Measurements from ENCODE around the gene TMEM40.

The TMEM40 gene

GRCh38 chr3:12775226-12775625, 16.2 kb upstream of the TMEM40 start:
- DNase-seq: no peak

- DNase-seq: no peak
Observed at GRCh38 chr3:12774619-12775018, 15.6 kb upstream of the TMEM40 start.

GRCh38 chr3:12773710-12774086, 14.6 kb upstream of the TMEM40 start:
- no peak for DNase-seq

- DNase-seq: no peak
Observed at GRCh38 chr3:12773030-12773709, 14.1 kb upstream of the TMEM40 start.

- no peak for DNase-seq
Observed at GRCh38 chr3:12772462-12772861, 13.4 kb upstream of the TMEM40 start.

GRCh38 chr3:12771236-12771635, 12.2 kb upstream of the TMEM40 start:
- no peak for DNase-seq

GRCh38 chr3:12769761-12770160, 10.7 kb upstream of the TMEM40 start:
- no peak for DNase-seq

- no peak for DNase-seq
Observed at GRCh38 chr3:12768579-12769527, 9.8 kb upstream of the TMEM40 start.

GRCh38 chr3:12766541-12766940, 7.5 kb upstream of the TMEM40 start:
- DNase-seq: no peak

- DNase-seq: no peak
Observed at GRCh38 chr3:12764171-12764776, 5.2 kb upstream of the TMEM40 start.

- DNase-seq: no peak
Observed at GRCh38 chr3:12759693-12760565, 870 bp upstream of the TMEM40 start.

GRCh38 chr3:12758025-12758781, 856 bp downstream of the TMEM40 start:
- no peak for DNase-seq

GRCh38 chr3:12756635-12757034, 2.4 kb downstream of the TMEM40 start:
- no peak for DNase-seq

GRCh38 chr3:12756175-12756574, 2.9 kb downstream of the TMEM40 start:
- DNase-seq: no peak

GRCh38 chr3:12755754-12756153, 3.3 kb downstream of the TMEM40 start:
- no peak for DNase-seq

- no peak for DNase-seq
Observed at GRCh38 chr3:12754313-12754712, 4.7 kb downstream of the TMEM40 start.

- DNase-seq: no peak
Observed at GRCh38 chr3:12753275-12754028, 5.6 kb downstream of the TMEM40 start.

- no peak for DNase-seq
Observed at GRCh38 chr3:12752809-12753208, 6.2 kb downstream of the TMEM40 start.

GRCh38 chr3:12752102-12752501, 7.0 kb downstream of the TMEM40 start:
- DNase-seq: no peak

GRCh38 chr3:12751571-12751970, 7.5 kb downstream of the TMEM40 start:
- no peak for DNase-seq

GRCh38 chr3:12750658-12751071, 8.4 kb downstream of the TMEM40 start:
- DNase-seq: no peak

Data from activated gamma-delta T cell treated with Interleukin-2 at 50 U/mL for 16 hours (primary cell).